Measurements from ENCODE around the gene PTPN21. TPM values are rescaled to one million over a fixed set of nuclear protein-coding genes. Genes with fewer than 3 reads are reported as not detected.

The PTPN21 gene
- total and polyA plus RNA-seq, 7 experiments from 2014 or later = 0.34 TPM; not detected in 6

GRCh38 chr14:88518592-88519512 is 36.0 kb downstream of the PTPN21 start:
- H3K4me3 ChIP-seq (ENCODE audit: low read length) = no peak overlapping the region
- Mint-ChIP-seq H3K36me3 (peaks cover 0 to 5% (median 0%) of the 10 kb centered on the region in 5 donors), H3K4me3 (no peak overlapping the region), H3K9me3 (peaks cover 0 to 10% (median 3%) of the 10 kb centered on the region in 11 donors), H3K4me1 (peaks cover 0 to 3% (median 0%) of the 10 kb centered on the region in 7 donors), H3K27ac (no peak overlapping the region), H3K27me3 (peaks cover 19 to 50% (median 34%) of the 10 kb centered on the region in 5 donors)
- ATAC-seq = no peak
- no peak overlapping the region for H3K27ac ChIP-seq (ENCODE audit: low read depth, low read length)
- no peaks in the 10 kb centered on the region for H3K36me3 ChIP-seq (ENCODE audit: control insufficient read depth in 2 of 3, insufficient read depth in 3 of 3, low read length in 3 of 3)
- CTCF ChIA-PET = no interaction called here
- no peaks in the 10 kb centered on the region for H3K27me3 ChIP-seq (ENCODE audit: control insufficient read depth in 2 of 2, insufficient read depth in 2 of 2, low read length in 2 of 2)
- intact Hi-C loops (cut with micrococcal nuclease) = no loop called here
- H3K9me3 ChIP-seq (ENCODE audit: control insufficient read depth in 2 of 3, low read length in 3 of 3) = no peaks in the 10 kb centered on the region
- POLR2A ChIA-PET = no interaction called here
- no peak for DNase-seq
- no peaks in the 10 kb centered on the region for H3K4me1 ChIP-seq (ENCODE audit: control insufficient read depth in 2 of 2, insufficient read depth in 2 of 2, low read length in 2 of 2)

GRCh38 chr14:88516861-88517357 is 37.9 kb downstream of the PTPN21 start:
- no peak for DNase-seq
- Mint-ChIP-seq H3K4me3 (no peak overlapping the region), H3K36me3 (no peaks in the 10 kb centered on the region), H3K9me3 (no peaks in the 10 kb centered on the region), H3K4me1 (peaks cover 0 to 3% (median 0%) of the 10 kb centered on the region in 7 donors), H3K27ac (no peak overlapping the region), H3K27me3 (peaks cover 10 to 41% (median 19%) of the 10 kb centered on the region in 5 donors)
- ChIA-PET POLR2A (no interaction called here), CTCF (interaction anchor here (0.6 to 0.7 kb wide), 2 partner anchors 22 to 35 kb away, joined by 3 read pairs; no protein-coding TSS in a partner anchor)
- ATAC-seq = no peak
- intact Hi-C loops (cut with micrococcal nuclease) = no loop called here
- no peaks in the 10 kb centered on the region for H3K4me1 ChIP-seq (ENCODE audit: control insufficient read depth in 2 of 2, insufficient read depth in 2 of 2, low read length in 2 of 2)
- no peaks in the 10 kb centered on the region for H3K36me3 ChIP-seq (ENCODE audit: control insufficient read depth in 2 of 3, insufficient read depth in 3 of 3, low read length in 3 of 3)
- H3K27me3 ChIP-seq (ENCODE audit: control insufficient read depth in 2 of 2, insufficient read depth in 2 of 2, low read length in 2 of 2) = no peaks in the 10 kb centered on the region
- no peak overlapping the region for H3K4me3 ChIP-seq (ENCODE audit: low read length)
- no peak overlapping the region for H3K27ac ChIP-seq (ENCODE audit: low read depth, low read length)
- no peaks in the 10 kb centered on the region for H3K9me3 ChIP-seq (ENCODE audit: control insufficient read depth in 2 of 3, low read length in 3 of 3)

GRCh38 chr14:88515499-88516221 is 39.1 kb downstream of the PTPN21 start:
- Histone ChIP-seq H3K27ac (ENCODE audit: low read depth, low read length) (no peak overlapping the region), H3K27me3 (ENCODE audit: control insufficient read depth in 2 of 2, insufficient read depth in 2 of 2, low read length in 2 of 2) (no peaks in the 10 kb centered on the region), H3K9me3 (ENCODE audit: control insufficient read depth in 2 of 3, low read length in 3 of 3) (no peaks in the 10 kb centered on the region), H3K4me3 (ENCODE audit: low read length) (no peak overlapping the region), H3K36me3 (ENCODE audit: control insufficient read depth in 2 of 3, insufficient read depth in 3 of 3, low read length in 3 of 3) (no peaks in the 10 kb centered on the region), H3K4me1 (ENCODE audit: control insufficient read depth in 2 of 2, insufficient read depth in 2 of 2, low read length in 2 of 2) (no peaks in the 10 kb centered on the region)
- ATAC-seq = no peak
- intact Hi-C loops (cut with micrococcal nuclease) = no loop called here
- no peaks in the 10 kb centered on the region for H3K9me3 Mint-ChIP-seq
- no peak overlapping the region for H3K27ac Mint-ChIP-seq
- no peaks in the 10 kb centered on the region for H3K36me3 Mint-ChIP-seq
- peaks cover 0 to 3% (median 0%) of the 10 kb centered on the region in 7 donors for H3K4me1 Mint-ChIP-seq
- ChIA-PET CTCF (no interaction called here), POLR2A (no interaction called here)
- peaks cover 12 to 32% (median 19%) of the 10 kb centered on the region in 5 donors for H3K27me3 Mint-ChIP-seq
- no peak for DNase-seq
- no peak overlapping the region for H3K4me3 Mint-ChIP-seq

- H3K36me3 ChIP-seq (ENCODE audit: control insufficient read depth in 2 of 3, insufficient read depth in 3 of 3, low read length in 3 of 3) = no peaks in the 10 kb centered on the region
- H3K36me3 Mint-ChIP-seq = no peaks in the 10 kb centered on the region
- H3K4me1 ChIP-seq (ENCODE audit: control insufficient read depth in 2 of 2, insufficient read depth in 2 of 2, low read length in 2 of 2) = no peaks in the 10 kb centered on the region
- no peak overlapping the region for H3K27ac Mint-ChIP-seq
- H3K27me3 ChIP-seq (ENCODE audit: control insufficient read depth in 2 of 2, insufficient read depth in 2 of 2, low read length in 2 of 2) = no peaks in the 10 kb centered on the region
- no peaks in the 10 kb centered on the region for H3K9me3 ChIP-seq (ENCODE audit: control insufficient read depth in 2 of 3, low read length in 3 of 3)
- H3K27ac ChIP-seq (ENCODE audit: low read depth, low read length) = no peak overlapping the region
- CTCF ChIA-PET = interaction anchor here (0.7 kb wide), 1 partner anchor 129 kb away, joined by 3 read pairs; no protein-coding TSS in a partner anchor
- POLR2A ChIA-PET = no interaction called here
- H3K4me3 Mint-ChIP-seq = no peak overlapping the region
- H3K4me1 Mint-ChIP-seq = no peaks in the 10 kb centered on the region
- ATAC-seq (no peak), DNase-seq (no peak)
- H3K4me3 ChIP-seq (ENCODE audit: low read length) = no peak overlapping the region
- intact Hi-C loops (cut with micrococcal nuclease) = no loop called here
- H3K9me3 Mint-ChIP-seq = peaks cover 0 to 1% (median 0%) of the 10 kb centered on the region in 11 donors
- H3K27me3 Mint-ChIP-seq = peaks cover 6 to 32% (median 18%) of the 10 kb centered on the region in 5 donors
These were observed 47.6 kb downstream of the PTPN21 start for GRCh38 chr14:88507208-88507607.

GRCh38 chr14:88505621-88506020 is 49.2 kb downstream of the PTPN21 start:
- Histone ChIP-seq H3K27me3 (ENCODE audit: control insufficient read depth in 2 of 2, insufficient read depth in 2 of 2, low read length in 2 of 2) (no peaks in the 10 kb centered on the region), H3K4me1 (ENCODE audit: control insufficient read depth in 2 of 2, insufficient read depth in 2 of 2, low read length in 2 of 2) (no peaks in the 10 kb centered on the region), H3K4me3 (ENCODE audit: low read length) (no peak overlapping the region), H3K27ac (ENCODE audit: low read depth, low read length) (no peak overlapping the region), H3K36me3 (ENCODE audit: control insufficient read depth in 2 of 3, insufficient read depth in 3 of 3, low read length in 3 of 3) (no peaks in the 10 kb centered on the region), H3K9me3 (ENCODE audit: control insufficient read depth in 2 of 3, low read length in 3 of 3) (no peaks in the 10 kb centered on the region)
- Mint-ChIP-seq H3K27me3 (peaks cover 6 to 41% (median 22%) of the 10 kb centered on the region in 5 donors), H3K27ac (no peak overlapping the region), H3K4me3 (no peak overlapping the region), H3K4me1 (no peaks in the 10 kb centered on the region), H3K9me3 (peaks cover 0 to 1% (median 0%) of the 10 kb centered on the region in 11 donors), H3K36me3 (no peaks in the 10 kb centered on the region)
- ATAC-seq = no peak
- intact Hi-C loops (cut with micrococcal nuclease) = no loop called here
- POLR2A ChIA-PET = no interaction called here
- CTCF ChIA-PET = no interaction called here
- no peak for DNase-seq

- H3K9me3 Mint-ChIP-seq = peaks cover 0 to 1% (median 0%) of the 10 kb centered on the region in 11 donors
- H3K27ac Mint-ChIP-seq = no peak overlapping the region
- H3K4me3 ChIP-seq (ENCODE audit: low read length) = no peak overlapping the region
- H3K27ac ChIP-seq (ENCODE audit: low read depth, low read length) = no peak overlapping the region
- H3K9me3 ChIP-seq (ENCODE audit: control insufficient read depth in 2 of 3, low read length in 3 of 3) = no peaks in the 10 kb centered on the region
- intact Hi-C loops (cut with micrococcal nuclease) = no loop called here
- CTCF ChIA-PET = no interaction called here
- H3K4me1 Mint-ChIP-seq = no peaks in the 10 kb centered on the region
- H3K4me1 ChIP-seq (ENCODE audit: control insufficient read depth in 2 of 2, insufficient read depth in 2 of 2, low read length in 2 of 2) = no peaks in the 10 kb centered on the region
- no peaks in the 10 kb centered on the region for H3K36me3 Mint-ChIP-seq
- no peaks in the 10 kb centered on the region for H3K27me3 ChIP-seq (ENCODE audit: control insufficient read depth in 2 of 2, insufficient read depth in 2 of 2, low read length in 2 of 2)
- H3K27me3 Mint-ChIP-seq = peaks cover 6 to 33% (median 18%) of the 10 kb centered on the region in 5 donors
- H3K4me3 Mint-ChIP-seq = no peak overlapping the region
- DNase-seq (no peak), ATAC-seq (no peak)
- H3K36me3 ChIP-seq (ENCODE audit: control insufficient read depth in 2 of 3, insufficient read depth in 3 of 3, low read length in 3 of 3) = no peaks in the 10 kb centered on the region
- POLR2A ChIA-PET = no interaction called here
These were observed 50.2 kb downstream of the PTPN21 start for GRCh38 chr14:88504602-88505001.

All from naive thymus-derived CD4-positive, alpha-beta T cell (primary cell).